H9 (cell line): ENCODE measurements around the gene PDE1C. TPM values are rescaled to one million over a fixed set of nuclear protein-coding genes. Genes with fewer than 3 reads are reported as not detected.
A peak's percentile ranks its signal among the peaks of the same experiment; 100 is the strongest.

Source experiments
- DNase-seq: peaks from one replicate; pipeline ENCODE4 v3.0.0-alpha.2; 2017
- H2AFZ ChIP-seq: one replicate; pipeline ENCODE4 v1.6.1; 2013; ENCODE audit warnings: mild to moderate bottlenecking, low read length, control low read depth, moderate library complexity
- H2AK5ac ChIP-seq: 2 replicates; pipeline ENCODE4 v1.6.1; 2013; ENCODE audit warnings: low read length, control low read depth, mixed read lengths; ENCODE audit not compliant: insufficient read length
- H2BK120ac ChIP-seq: one replicate; pipeline ENCODE4 v1.6.1; 2013; ENCODE audit warnings: low read depth, mild to moderate bottlenecking, low read length, control low read depth, inconsistent platforms; ENCODE audit not compliant: poor library complexity, severe bottlenecking
- H2BK12ac ChIP-seq: 2 replicates; pipeline ENCODE4 v1.6.1; 2013; ENCODE audit warnings: low read length, control low read depth, mixed read lengths, low read depth; ENCODE audit not compliant: insufficient read length
- H2BK15ac ChIP-seq: 2 replicates; pipeline ENCODE4 v1.6.1; 2013; ENCODE audit warnings: low read depth, low read length, control low read depth
- H2BK20ac ChIP-seq: one replicate; pipeline ENCODE4 v1.6.1; 2013; ENCODE audit warnings: low read depth, mild to moderate bottlenecking, low read length, control low read depth, inconsistent platforms; ENCODE audit not compliant: poor library complexity, severe bottlenecking
- H2BK5ac ChIP-seq: 2 replicates; pipeline ENCODE4 v1.6.1; 2013; ENCODE audit warnings: low read length, control low read depth, mixed read lengths; ENCODE audit not compliant: insufficient read length
- H3K14ac ChIP-seq: 2 replicates; pipeline ENCODE4 v1.6.1; 2013; ENCODE audit warnings: low read length, control low read depth; ENCODE audit not compliant: insufficient read depth
- H3K18ac ChIP-seq: 2 replicates; pipeline ENCODE4 v1.6.1; 2013; ENCODE audit warnings: low read depth, mild to moderate bottlenecking, mixed read lengths, low read length, control low read depth; ENCODE audit not compliant: insufficient read length
- H3K23ac ChIP-seq: 2 replicates; pipeline ENCODE4 v1.6.1; 2013; ENCODE audit warnings: low read length, control low read depth, mixed read lengths, low read depth; ENCODE audit not compliant: insufficient read length
- H3K23me2 ChIP-seq: 2 replicates; pipeline ENCODE4 v1.6.1; 2013; ENCODE audit warnings: low read depth, mild to moderate bottlenecking, mixed read lengths, low read length, control low read depth; ENCODE audit not compliant: insufficient read length, poor library complexity, severe bottlenecking
- H3K27ac ChIP-seq: 2 replicates; pipeline ENCODE4 v1.5.1; 2013; ENCODE audit warnings: low read length, control low read depth, mixed read lengths, low read depth; ENCODE audit not compliant: insufficient read length
- H3K27me3 ChIP-seq: 2 replicates; pipeline ENCODE4 v1.6.1; 2013; ENCODE audit warnings: low read length, control low read depth, inconsistent platforms; ENCODE audit not compliant: insufficient read depth
- H3K4ac ChIP-seq: 2 replicates; pipeline ENCODE4 v1.6.1; 2013; ENCODE audit warnings: low read depth, mild to moderate bottlenecking, control low read depth, inconsistent platforms, low read length, moderate library complexity
- H3K4me1 ChIP-seq: 2 replicates; pipeline ENCODE4 v1.6.1; 2013; ENCODE audit warnings: low read length, control low read depth, inconsistent platforms; ENCODE audit not compliant: insufficient read depth
- H3K4me2 ChIP-seq: 2 replicates; pipeline ENCODE4 v1.6.1; 2013; ENCODE audit warnings: low read length, control low read depth, mixed read lengths; ENCODE audit not compliant: insufficient read length, insufficient read depth
- H3K56ac ChIP-seq: 2 replicates; pipeline ENCODE4 v1.6.1; 2013; ENCODE audit warnings: low read depth, mild to moderate bottlenecking, mixed read lengths, low read length, control low read depth; ENCODE audit not compliant: insufficient read length
- H3K79me1 ChIP-seq: 2 replicates; pipeline ENCODE4 v1.6.1; 2013; ENCODE audit warnings: low read depth, mild to moderate bottlenecking, moderate library complexity, low read length, control low read depth, inconsistent platforms; ENCODE audit not compliant: insufficient read depth, poor library complexity, severe bottlenecking
- H3K79me2 ChIP-seq: 2 replicates; pipeline ENCODE4 v1.6.1; 2013; ENCODE audit warnings: low read length, control low read depth, inconsistent platforms; ENCODE audit not compliant: insufficient read depth
- H3K9ac ChIP-seq: 2 replicates; pipeline ENCODE4 v1.6.1; 2013; ENCODE audit warnings: low read length, control low read depth, mixed read lengths; ENCODE audit not compliant: insufficient read length; ENCODE audit errors: extremely low read depth
- H3K9me3 ChIP-seq: one replicate; pipeline ENCODE4 v1.6.1; 2013; ENCODE audit warnings: low read depth, low read length, inconsistent platforms; ENCODE audit not compliant: control insufficient read depth
- H3T11ph ChIP-seq: one replicate; pipeline ENCODE4 v1.6.1; 2013; ENCODE audit warnings: mild to moderate bottlenecking, low read length, control low read depth, inconsistent platforms
- H4K20me1 ChIP-seq: one replicate; pipeline ENCODE4 v1.6.1; 2013; ENCODE audit not compliant: control insufficient read depth, insufficient read length, insufficient read depth
- H4K5ac ChIP-seq: 2 replicates; pipeline ENCODE4 v1.6.1; 2013; ENCODE audit warnings: low read depth, mild to moderate bottlenecking, mixed read lengths, low read length, control low read depth; ENCODE audit not compliant: insufficient read length
- H4K8ac ChIP-seq: replicated peaks from 2 replicates; pipeline ENCODE4 v1.6.1; 2013; ENCODE audit warnings: low read length, control low read depth, mixed read lengths, low read depth; ENCODE audit not compliant: insufficient read length
- H4K91ac ChIP-seq: 2 replicates; pipeline ENCODE4 v1.6.1; 2013; ENCODE audit warnings: low read depth, mild to moderate bottlenecking, moderate library complexity, mixed read lengths, low read length, control low read depth; ENCODE audit not compliant: insufficient read length
- H3K27ac Mint-ChIP-seq, 3 experiments: 2 replicates in 2 of 3; 3 replicates in 1 of 3; pipeline ENCODE4 v1.8.0; 2020 to 2021; ENCODE audit warnings: mixed read lengths in 3 of 3, mild to moderate bottlenecking in 1 of 3, moderate library complexity in 1 of 3
- H3K27me3 Mint-ChIP-seq: 2 replicates; pipeline ENCODE4 v1.8.0; 2021; ENCODE audit warnings: low read depth, mild to moderate bottlenecking, moderate library complexity, mixed read lengths
- H3K36me3 Mint-ChIP-seq, 3 experiments: 2 replicates in 2 of 3; 3 replicates in 1 of 3; pipeline ENCODE4 v1.8.0; 2020 to 2021; ENCODE audit warnings: low read depth in 3 of 3, mixed read lengths in 3 of 3; ENCODE audit not compliant: insufficient read depth in 1 of 3
- H3K4me1 Mint-ChIP-seq, 2 experiments: 2 replicates each; pipeline ENCODE4 v1.8.0; 2020; ENCODE audit warnings: mixed read lengths in 2 of 2
- H3K4me3 Mint-ChIP-seq, 2 experiments: 2 replicates in 1 of 2; 3 replicates in 1 of 2; pipeline ENCODE4 v1.8.0; 2020 to 2021; ENCODE audit warnings: mild to moderate bottlenecking in 2 of 2, mixed read lengths in 2 of 2, moderate library complexity in 1 of 2
- H3K9me3 Mint-ChIP-seq, 2 experiments: 2 replicates in 1 of 2; 3 replicates in 1 of 2; pipeline ENCODE4 v1.8.0; 2020; ENCODE audit warnings: mild to moderate bottlenecking in 2 of 2, mixed read lengths in 2 of 2, moderate library complexity in 1 of 2
- CTCF ChIP-seq: fragments of 200-600 bp; sonication (generic); conservative IDR thresholded peaks from 3 replicates; pipeline ENCODE4 v1.8.0; 2021; ENCODE audit warnings: antibody characterized with exemption, mild to moderate bottlenecking
- total RNA-seq: library from RNA; stranded (reverse); gene quantifications from 2 replicates; pipeline ENCODE4 v1.2.1, GENCODE V29; 2021

PDE1C gene
- total RNA-seq, 1 experiment from 2014 or later: 0.17 TPM

- Histone ChIP-seq H4K5ac (no peak overlapping the region), H2BK15ac (no peak overlapping the region), H3K18ac (no peak overlapping the region), H4K20me1 (no peaks in the 10 kb centered on the region), H3K4me2 (no peak overlapping the region), H3K79me2 (no peaks in the 10 kb centered on the region), H4K8ac (no peak overlapping the region), H3K56ac (no peak overlapping the region), H2AK5ac (no peak overlapping the region), H2BK20ac (no peak overlapping the region), H3K9ac (no peak overlapping the region), H3K23me2 (peaks cover 12% of the 10 kb centered on the region), H3K9me3 (no peaks in the 10 kb centered on the region), H3K79me1 (no peaks in the 10 kb centered on the region), H2AFZ (no peak overlapping the region), H3K4ac (no peak overlapping the region), H4K91ac (no peak overlapping the region), H3K27ac (no peak overlapping the region), H3K4me1 (no peaks in the 10 kb centered on the region), H3K23ac (no peak overlapping the region), H2BK12ac (no peak overlapping the region), H3K14ac (no peak overlapping the region), H2BK5ac (no peak overlapping the region), H3K27me3 (peaks cover 42% of the 10 kb centered on the region), H2BK120ac (no peak overlapping the region), H3T11ph (no peak overlapping the region)
- peaks cover 97% of the 10 kb centered on the region for H3K27me3 Mint-ChIP-seq
- peaks cover 3 to 11% of the 10 kb centered on the region in 2 experiments for H3K4me1 Mint-ChIP-seq
- H3K36me3 Mint-ChIP-seq: no peaks in the 10 kb centered on the region
- no peak for DNase-seq
- H3K9me3 Mint-ChIP-seq: no peaks in the 10 kb centered on the region
- H3K27ac Mint-ChIP-seq: no peak overlapping the region
- no peak for TF ChIP-seq CTCF
- H3K4me3 Mint-ChIP-seq: peak overlapping the region in 1 of 2 experiments; percentile 92; a peak in 1 of 5 replicates
Observed at GRCh38 chr7:32069116-32069650, 1.0 kb downstream of the PDE1C start.
